ENCODE data around the gene PCSK5.

DNA sequence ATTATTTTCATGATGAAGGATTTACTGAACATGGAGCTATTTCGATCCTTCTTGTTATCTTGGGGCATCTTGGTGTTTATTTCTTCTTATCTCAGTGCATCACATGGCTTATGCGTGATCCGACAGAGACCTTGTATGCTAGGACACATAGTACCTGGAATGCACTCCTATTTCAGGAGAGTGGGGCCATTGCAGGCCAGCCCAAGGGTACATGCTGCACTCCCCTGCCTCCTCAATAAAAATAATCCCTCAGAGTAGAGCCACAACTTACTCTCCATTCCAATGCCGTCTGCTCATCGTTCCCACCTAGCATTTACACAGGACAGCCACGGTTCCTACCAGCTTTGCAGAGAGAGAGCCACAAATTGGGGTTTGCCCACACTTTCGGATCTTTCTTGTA is 43.5 kb downstream of the PCSK5 start:
- TF ChIP-seq RXRA (IDR thresholded peaks at IDR 0.05), result no peak
- TF ChIP-seq YY1 (IDR thresholded peaks at IDR 0.05), result no peak
- TF ChIP-seq JUND (IDR thresholded peaks at IDR 0.05), result no peak
- TF ChIP-seq, protein P1, sequence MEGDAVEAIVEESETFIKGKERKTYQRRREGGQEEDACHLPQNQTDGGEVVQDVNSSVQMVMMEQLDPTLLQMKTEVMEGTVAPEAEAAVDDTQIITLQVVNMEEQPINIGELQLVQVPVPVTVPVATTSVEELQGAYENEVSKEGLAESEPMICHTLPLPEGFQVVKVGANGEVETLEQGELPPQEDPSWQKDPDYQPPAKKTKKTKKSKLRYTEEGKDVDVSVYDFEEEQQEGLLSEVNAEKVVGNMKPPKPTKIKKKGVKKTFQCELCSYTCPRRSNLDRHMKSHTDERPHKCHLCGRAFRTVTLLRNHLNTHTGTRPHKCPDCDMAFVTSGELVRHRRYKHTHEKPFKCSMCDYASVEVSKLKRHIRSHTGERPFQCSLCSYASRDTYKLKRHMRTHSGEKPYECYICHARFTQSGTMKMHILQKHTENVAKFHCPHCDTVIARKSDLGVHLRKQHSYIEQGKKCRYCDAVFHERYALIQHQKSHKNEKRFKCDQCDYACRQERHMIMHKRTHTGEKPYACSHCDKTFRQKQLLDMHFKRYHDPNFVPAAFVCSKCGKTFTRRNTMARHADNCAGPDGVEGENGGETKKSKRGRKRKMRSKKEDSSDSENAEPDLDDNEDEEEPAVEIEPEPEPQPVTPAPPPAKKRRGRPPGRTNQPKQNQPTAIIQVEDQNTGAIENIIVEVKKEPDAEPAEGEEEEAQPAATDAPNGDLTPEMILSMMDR (IDR thresholded peaks at IDR 0.05; ENCODE audit: low read depth, low read length, missing input control), result no peak
- no peak for TF ChIP-seq FOXA1 (IDR thresholded peaks at IDR 0.05)
